Thymus (tissue), 11 donors: ENCODE measurements around the gene CCDC80. TPM values are rescaled to one million over a fixed set of nuclear protein-coding genes. Genes with fewer than 3 reads are reported as not detected.

Source experiments
- DNase-seq, 9 donors: peaks; one replicate each; pipeline ENCODE4 v3.0.0-alpha.2; 2013; ENCODE audit warnings: low spot score in 9 of 9, low read depth in 6 of 9, missing footprints in 1 of 9
- H3K27ac ChIP-seq, 2 donors: one replicate each; pipeline ENCODE4 v1.5.1; 2013; ENCODE audit warnings: control low read depth in 1 of 2, low read depth in 1 of 2, low read length in 1 of 2, mild to moderate bottlenecking in 1 of 2, moderate library complexity in 1 of 2
- H3K27me3 ChIP-seq, 2 donors: one replicate each; pipeline ENCODE4 v1.5.1; 2013; ENCODE audit warnings: low read length in 1 of 2; ENCODE audit not compliant: control insufficient read depth in 2 of 2, insufficient read depth in 1 of 2
- H3K36me3 ChIP-seq, 2 donors: one replicate each; pipeline ENCODE4 v1.5.1; 2013; ENCODE audit warnings: low read length in 1 of 2, mild to moderate bottlenecking in 1 of 2, moderate library complexity in 1 of 2; ENCODE audit not compliant: control insufficient read depth in 2 of 2, insufficient read depth in 2 of 2
- H3K4me1 ChIP-seq, 2 donors: one replicate each; pipeline ENCODE4 v1.5.1; 2013; ENCODE audit warnings: low read length in 2 of 2; ENCODE audit not compliant: control insufficient read depth in 2 of 2, insufficient read depth in 2 of 2
- H3K4me3 ChIP-seq, 2 donors: one replicate each; pipeline ENCODE4 v1.5.1; 2013; ENCODE audit warnings: low read length in 2 of 2, control low read depth in 1 of 2, mild to moderate bottlenecking in 1 of 2
- H3K9me3 ChIP-seq, 2 donors: one replicate each; pipeline ENCODE4 v1.5.1; 2013; ENCODE audit warnings: low read length in 1 of 2, mild to moderate bottlenecking in 1 of 2; ENCODE audit not compliant: control insufficient read depth in 2 of 2, insufficient read depth in 1 of 2
- WGBS: extraction: QIAGEN DNeasy Blood & Tissue Kit; methylation state at CpG from one replicate; pipeline ENCODE4 v1.1.7; 2013; 5-methylcytosine and 5-hydroxymethylcytosine counted together
- polyA plus RNA-seq: library from polyadenylated mRNA; stranded (reverse); fragments of 200-250 nt; gene quantifications from one replicate; pipeline ENCODE4 v1.2.3, GENCODE V29; 2013
- total RNA-seq: library from RNA; stranded (reverse); fragments of 120-200 nt; gene quantifications from one replicate; pipeline ENCODE4 v1.2.4, GENCODE V29; 2013
- donor health status: healthy.

CCDC80 gene
- total and polyA plus RNA-seq, 2 donors = 10.6 to 13.6 TPM

GRCh38 chr3:112615989-112616731, 24.8 kb downstream of the CCDC80 start:
- WGBS = 90% methylated on average over 7 of the region's 7 CpGs
- Histone ChIP-seq H3K27me3 (no peaks in the 10 kb centered on the region), H3K27ac (no peak overlapping the region), H3K9me3 (no peaks in the 10 kb centered on the region), H3K4me3 (no peak overlapping the region), H3K4me1 (no peaks in the 10 kb centered on the region), H3K36me3 (no peaks in the 10 kb centered on the region)
- DNase-seq = no peak

DNA sequence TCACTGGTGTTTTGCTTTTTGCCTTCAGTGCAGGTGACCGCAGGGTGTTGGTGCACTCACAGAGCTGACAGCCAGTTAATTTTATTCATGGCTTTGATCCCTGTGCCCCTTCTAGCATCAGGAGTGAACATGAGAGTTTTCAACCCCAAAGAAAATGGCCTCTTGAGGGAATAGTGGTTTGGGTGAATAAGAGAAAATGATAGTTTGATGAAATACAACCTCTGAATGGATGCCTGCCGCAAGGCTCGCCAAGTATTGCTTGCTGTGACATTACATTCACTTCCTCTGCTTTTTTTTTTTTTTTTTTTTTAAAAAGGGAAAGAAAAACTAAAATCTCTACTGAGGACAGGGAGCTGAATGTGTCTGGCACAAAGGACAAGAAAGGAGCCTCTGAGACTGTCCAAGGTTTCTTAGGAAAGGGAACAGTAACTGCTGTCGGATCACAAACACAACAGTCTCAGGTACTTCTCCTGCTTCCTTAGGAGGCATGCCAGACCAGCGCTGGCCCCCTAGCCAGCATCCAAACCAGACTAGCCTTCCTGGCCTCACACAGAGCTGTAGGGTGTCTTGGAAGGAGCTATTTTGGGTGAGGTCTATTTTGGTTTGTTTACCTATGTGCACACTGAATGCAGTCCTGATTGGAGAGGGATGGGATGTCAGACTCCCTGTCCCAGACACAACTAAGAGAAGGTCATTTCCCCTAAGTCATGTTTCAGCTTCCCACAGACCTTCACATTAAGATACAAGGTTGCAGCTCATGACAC, 29.0 kb downstream of the CCDC80 start:
- no peaks in the 10 kb centered on the region for H3K9me3 ChIP-seq
- 91% methylated on average over 5 of the region's 5 CpGs for WGBS
- DNase-seq = no peak
- H3K36me3 ChIP-seq = no peaks in the 10 kb centered on the region
- H3K4me1 ChIP-seq = no peaks in the 10 kb centered on the region
- H3K27me3 ChIP-seq = no peaks in the 10 kb centered on the region
- no peak overlapping the region for H3K27ac ChIP-seq
- H3K4me3 ChIP-seq = no peak overlapping the region

- Histone ChIP-seq H3K36me3 (no peaks in the 10 kb centered on the region), H3K4me1 (no peaks in the 10 kb centered on the region), H3K27me3 (no peaks in the 10 kb centered on the region), H3K9me3 (no peaks in the 10 kb centered on the region), H3K27ac (no peak overlapping the region), H3K4me3 (no peak overlapping the region)
- no peak for DNase-seq
- 95% methylated on average over 3 of the region's 3 CpGs for WGBS
These were observed 30.8 kb downstream of the CCDC80 start for GRCh38 chr3:112610121-112610520.

DNA sequence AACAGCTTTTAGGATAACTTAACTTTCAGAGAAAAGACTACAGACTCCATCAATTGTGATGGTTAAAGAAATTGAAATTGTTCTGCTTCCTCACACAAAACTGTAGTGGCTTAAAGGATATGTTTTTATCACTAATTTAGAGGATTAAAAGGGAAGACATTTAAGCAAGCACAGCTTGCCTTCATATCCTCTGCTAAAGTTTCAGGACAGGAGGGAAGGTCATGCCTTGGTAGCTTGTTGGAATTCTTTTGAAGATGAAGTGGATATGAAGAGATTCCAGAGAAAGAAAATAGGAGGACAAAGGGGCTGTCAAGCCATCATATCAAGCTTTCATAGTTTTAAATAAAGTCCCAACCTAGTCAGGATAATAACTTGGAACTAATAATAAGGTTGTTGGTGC, 33.1 kb downstream of the CCDC80 start:
- Histone ChIP-seq H3K27me3 (no peaks in the 10 kb centered on the region), H3K27ac (no peak overlapping the region), H3K9me3 (no peaks in the 10 kb centered on the region), H3K4me3 (no peak overlapping the region), H3K36me3 (no peaks in the 10 kb centered on the region), H3K4me1 (no peaks in the 10 kb centered on the region)
- DNase-seq = no peak

GRCh38 chr3:112606098-112606497, 34.8 kb downstream of the CCDC80 start:
- WGBS = 98% methylated on average over 2 of the region's 2 CpGs
- Histone ChIP-seq H3K9me3 (no peaks in the 10 kb centered on the region), H3K4me3 (no peak overlapping the region), H3K27ac (no peak overlapping the region), H3K36me3 (no peaks in the 10 kb centered on the region), H3K27me3 (no peaks in the 10 kb centered on the region), H3K4me1 (no peaks in the 10 kb centered on the region)
- no peak for DNase-seq

DNA sequence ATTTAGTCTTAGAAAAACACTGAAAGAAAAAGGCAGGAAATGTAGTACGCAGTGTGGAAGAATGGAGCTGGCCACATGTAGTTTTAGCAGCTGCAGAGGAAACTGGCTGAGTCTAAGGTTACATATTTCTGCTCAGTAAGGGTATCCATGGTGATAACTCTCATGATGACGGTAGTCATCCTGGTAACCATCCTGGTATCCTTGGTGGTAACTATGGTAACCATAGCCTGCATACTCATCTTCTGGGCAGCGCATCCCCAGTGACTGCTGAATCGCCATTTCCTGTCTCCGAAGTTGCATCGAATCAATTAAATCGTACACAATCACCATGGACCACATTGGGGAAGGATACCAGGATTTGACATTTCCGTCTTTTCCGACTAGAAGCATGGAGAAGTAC, 35.7 kb downstream of the CCDC80 start:
- Histone ChIP-seq H3K4me3 (no peak overlapping the region), H3K9me3 (no peaks in the 10 kb centered on the region), H3K4me1 (no peaks in the 10 kb centered on the region), H3K27ac (no peak overlapping the region), H3K27me3 (no peaks in the 10 kb centered on the region), H3K36me3 (no peaks in the 10 kb centered on the region)
- DNase-seq = no peak
- WGBS = 78% methylated on average over 9 of the region's 9 CpGs

- no peaks in the 10 kb centered on the region for H3K9me3 ChIP-seq
- no peak overlapping the region for H3K27ac ChIP-seq
- no peak overlapping the region for H3K4me3 ChIP-seq
- H3K36me3 ChIP-seq = no peaks in the 10 kb centered on the region
- H3K27me3 ChIP-seq = no peaks in the 10 kb centered on the region
- no peak for DNase-seq
- no peaks in the 10 kb centered on the region for H3K4me1 ChIP-seq
- 32% methylated on average over 4 of the region's 4 CpGs for WGBS
These were observed 36.4 kb downstream of the CCDC80 start for GRCh38 chr3:112604536-112604935.

DNA sequence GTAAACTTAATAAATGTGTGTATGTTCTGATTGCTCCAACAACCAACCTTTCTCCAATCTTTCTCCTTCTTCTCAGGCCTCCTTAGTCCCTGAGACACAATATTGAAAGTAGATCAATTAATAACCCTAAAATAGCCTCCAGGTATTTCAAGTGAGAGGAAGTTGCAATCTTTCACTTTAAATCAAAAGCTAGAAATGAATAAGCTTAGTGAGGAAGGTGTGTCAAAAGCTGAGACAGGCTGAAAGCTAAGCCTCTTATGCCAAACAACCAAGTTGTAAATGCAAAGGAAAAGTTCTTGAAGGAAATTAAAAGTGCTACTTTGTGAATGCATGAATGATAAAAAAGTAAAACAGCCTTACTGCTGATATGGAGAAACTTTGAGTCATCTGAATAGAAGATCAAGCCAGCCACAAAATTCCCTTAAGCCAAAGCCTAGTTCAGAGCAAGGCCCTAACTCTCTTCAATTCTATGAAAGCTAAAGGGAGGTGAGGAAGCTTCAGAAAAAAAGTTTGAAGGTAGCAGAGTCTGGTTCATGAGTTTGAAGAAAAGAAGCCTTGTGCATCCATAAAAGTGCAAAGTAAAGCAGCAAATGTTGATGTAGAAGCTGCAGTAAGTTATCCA, 38.6 kb downstream of the CCDC80 start:
- Histone ChIP-seq H3K27me3 (no peaks in the 10 kb centered on the region), H3K9me3 (no peaks in the 10 kb centered on the region), H3K4me1 (no peaks in the 10 kb centered on the region), H3K36me3 (no peaks in the 10 kb centered on the region), H3K4me3 (no peak overlapping the region), H3K27ac (no peak overlapping the region)
- no peak for DNase-seq

DNA sequence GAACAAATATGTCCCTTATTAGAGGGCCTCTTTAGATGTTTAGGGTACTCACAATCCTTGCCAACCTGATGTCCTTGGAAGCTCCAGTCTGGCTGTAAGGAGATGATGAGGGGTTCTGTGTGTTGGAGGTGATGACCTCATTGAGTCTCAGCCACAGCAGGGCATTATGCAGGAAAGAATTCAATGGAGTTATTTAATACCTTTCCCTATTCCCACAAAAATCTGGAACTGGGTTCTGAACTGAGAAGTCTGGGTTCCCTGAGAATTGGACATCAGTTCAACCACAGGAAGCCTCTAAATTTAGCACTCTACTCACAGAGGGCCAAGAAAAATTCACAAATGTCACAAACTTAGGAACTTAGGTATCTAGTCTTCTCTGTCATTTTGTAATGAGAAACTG, 42.2 kb downstream of the CCDC80 start:
- no peaks in the 10 kb centered on the region for H3K9me3 ChIP-seq
- no peaks in the 10 kb centered on the region for H3K4me1 ChIP-seq
- no peaks in the 10 kb centered on the region for H3K27me3 ChIP-seq
- peaks cover 0 to 8% of the 10 kb centered on the region in 2 donors for H3K36me3 ChIP-seq
- no peak overlapping the region for H3K27ac ChIP-seq
- DNase-seq = no peak
- no peak overlapping the region for H3K4me3 ChIP-seq
